Suppressor macrophage treated with lipopolysaccharide for 1 hour (primary cell): Measurements from ENCODE around the gene BRSK2.
A peak's percentile ranks its signal among the peaks of the same experiment; 100 is the strongest.

Experiments used
- DNase-seq, 3 donors: peaks; one replicate each; pipeline ENCODE4 v3.0.0-alpha.2; 2020 to 2022

The BRSK2 gene

DNA sequence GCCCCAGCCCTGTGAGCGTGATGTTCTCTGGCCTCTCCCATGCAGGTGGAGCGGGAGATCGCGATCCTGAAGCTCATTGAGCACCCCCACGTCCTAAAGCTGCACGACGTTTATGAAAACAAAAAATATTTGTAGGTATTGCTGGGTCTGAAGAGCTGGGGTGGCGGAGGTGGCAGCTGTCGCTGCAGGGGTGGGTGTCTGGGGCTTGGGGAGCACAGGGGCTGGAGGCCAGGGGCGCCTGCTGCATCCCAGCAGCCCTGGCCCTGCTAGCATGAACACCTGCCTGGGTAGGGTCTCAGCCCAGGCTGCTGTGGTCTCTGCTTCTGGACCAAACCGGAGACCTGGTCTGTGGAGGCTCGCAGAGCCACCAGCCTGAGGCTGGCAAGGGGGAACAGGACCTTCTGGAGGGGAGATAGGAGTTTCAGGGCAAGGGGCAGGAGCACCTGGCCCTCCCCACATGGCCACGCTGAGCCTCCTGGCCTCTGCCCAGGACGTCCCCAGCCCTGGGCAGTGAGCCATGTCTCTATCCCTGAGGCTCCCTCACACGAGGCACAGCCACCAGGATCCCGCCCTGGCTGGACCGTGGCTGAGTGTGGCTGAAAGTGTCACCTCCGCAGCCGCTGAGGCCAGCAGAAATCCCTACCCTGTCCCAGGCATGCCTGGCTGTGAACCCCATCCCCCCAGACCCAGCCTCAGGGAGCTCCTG is 48.7 kb downstream of the BRSK2 start:
- no peak for DNase-seq

DNA sequence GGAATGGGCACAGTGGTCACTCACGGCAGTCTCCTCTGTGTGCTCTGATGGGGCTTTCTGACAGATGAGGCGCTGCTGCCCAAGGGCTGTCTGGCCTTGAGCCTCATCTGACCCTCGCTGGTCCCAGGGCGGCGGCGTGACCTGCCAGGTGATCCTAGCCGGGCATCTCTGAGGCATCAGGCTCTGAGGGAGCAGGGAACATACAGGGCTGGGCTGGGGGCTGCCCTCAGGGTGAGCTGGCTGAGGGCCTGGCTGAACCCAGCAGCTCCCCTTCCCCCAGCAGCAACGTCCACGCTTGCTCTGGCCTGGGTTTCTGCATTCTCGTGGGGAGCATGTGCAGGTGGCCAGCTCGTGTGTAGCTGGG is 49.2 kb downstream of the BRSK2 start:
- no peak for DNase-seq

DNA sequence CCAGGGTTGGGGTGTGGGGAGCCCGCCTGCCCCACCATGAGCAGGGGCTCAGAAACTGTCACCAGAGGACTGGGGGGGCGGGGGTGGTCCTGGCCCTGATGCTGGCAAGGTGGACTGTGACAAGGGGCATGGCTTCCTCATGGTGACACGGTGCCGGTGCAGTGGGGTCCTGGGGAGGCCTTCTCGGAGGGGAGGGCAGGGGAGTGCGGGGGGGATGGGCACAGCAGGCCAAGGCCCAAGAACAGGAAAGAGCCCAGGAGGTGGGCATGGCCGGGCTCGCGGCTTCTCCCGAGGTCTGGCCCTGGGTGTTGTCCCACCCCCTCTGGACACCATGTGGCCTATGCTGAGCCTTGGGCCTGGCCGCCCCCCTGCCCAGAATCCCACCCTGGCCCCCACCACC is 49.6 kb downstream of the BRSK2 start:
- no peak for DNase-seq

DNA sequence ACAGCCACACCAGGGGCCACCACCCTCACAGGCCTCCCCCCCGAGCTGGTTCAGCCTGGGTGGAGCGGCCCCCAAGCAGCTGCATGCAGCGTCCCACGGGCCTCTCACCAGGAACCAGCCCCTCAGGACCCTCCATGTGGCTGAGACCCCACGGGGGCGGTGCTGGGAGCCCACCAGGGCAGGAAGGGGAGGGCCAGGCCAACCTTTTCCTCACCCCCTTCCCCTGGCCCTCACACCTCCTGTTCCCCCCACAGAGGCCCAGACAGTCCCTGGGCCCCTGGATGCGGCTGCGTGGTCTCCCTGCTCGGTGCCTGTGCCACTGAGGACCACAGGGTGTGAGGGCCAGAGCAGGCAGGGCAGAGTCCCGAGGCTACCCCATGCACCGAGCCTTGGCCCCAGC is 50.3 kb downstream of the BRSK2 start:
- no peak for DNase-seq

DNA sequence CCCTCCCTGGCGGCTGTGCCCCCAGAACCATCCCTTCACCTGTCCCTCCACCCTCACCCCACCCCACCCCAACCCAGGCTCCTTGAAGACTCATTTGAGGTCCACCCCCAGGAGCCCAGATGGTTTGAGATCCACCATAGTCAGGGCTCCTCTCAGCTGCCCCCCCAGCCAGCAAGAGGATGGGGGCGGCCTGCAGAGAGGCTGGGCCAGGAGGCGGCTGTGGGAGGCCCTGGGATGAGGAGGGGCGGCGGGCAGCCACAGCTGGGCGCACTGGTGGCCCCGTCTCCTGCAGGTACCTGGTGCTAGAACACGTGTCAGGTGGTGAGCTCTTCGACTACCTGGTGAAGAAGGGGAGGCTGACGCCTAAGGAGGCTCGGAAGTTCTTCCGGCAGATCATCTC is 50.8 kb downstream of the BRSK2 start:
- DNase-seq = no peak

DNA sequence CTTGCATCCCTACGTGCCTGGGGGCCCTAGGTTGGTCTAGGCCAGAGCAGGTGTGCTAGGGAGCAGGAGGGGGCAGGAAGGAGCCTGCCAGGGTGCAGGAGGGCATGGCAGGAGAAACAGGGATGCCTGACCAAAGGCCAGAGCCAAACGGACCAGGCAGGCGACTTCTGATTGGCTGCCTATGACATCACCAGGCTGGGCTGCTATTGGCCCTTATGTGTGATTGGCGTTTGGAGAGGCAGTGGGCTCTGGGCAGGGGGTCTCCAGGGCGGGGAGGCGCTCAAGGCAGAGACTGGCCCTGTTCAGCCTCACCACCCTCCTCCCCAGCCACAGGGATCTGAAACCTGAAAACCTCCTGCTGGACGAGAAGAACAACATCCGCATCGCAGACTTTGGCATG is 52.4 kb downstream of the BRSK2 start:
- DNase-seq = no peak

DNA sequence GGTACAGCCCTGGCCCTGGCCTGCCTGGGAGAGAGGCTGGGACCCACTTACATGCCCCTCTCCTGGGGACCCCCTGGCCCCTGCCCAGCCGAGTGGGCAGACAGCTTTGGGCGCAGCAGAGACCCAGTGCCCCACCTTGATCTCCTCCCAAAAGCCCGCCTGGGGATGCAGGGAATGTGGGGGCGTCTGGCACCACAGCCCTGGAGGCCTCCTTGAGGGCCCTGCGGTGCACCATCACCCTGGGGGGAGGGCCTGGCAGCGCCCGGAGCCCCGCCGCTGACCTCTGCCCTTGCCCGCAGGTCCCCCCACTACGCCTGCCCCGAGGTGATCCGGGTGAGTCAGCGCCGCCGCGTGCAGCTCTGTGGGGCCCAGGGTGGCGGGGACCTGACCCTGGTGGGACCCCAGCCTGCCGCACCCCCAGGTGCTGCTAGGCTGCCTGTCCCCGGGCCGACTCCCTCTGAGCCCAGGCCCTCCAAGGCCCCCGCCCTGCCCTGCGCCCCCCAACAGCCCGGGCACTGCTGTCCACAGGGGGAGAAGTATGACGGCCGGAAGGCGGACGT is 53.2 kb downstream of the BRSK2 start:
- DNase-seq = no peak

DNA sequence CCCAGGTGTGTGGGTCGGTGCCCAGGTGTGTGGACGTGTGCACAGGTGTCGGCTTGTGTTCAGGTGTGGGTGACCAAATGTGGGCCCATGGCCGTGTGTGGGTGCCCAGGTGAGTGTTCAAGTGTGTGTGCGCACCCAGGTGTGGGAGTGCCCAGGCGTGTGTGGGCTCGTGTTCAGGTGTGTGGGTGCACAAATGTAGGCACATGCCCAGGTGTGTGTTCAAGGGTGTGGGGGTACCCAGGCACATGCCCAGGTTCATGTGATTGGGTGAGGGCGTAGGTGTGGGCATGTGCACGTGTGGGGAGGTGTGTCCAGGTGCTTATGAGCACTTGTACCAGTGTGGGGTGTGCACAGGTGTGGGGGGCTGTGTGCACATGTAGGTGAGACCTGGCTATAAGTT is 54.0 kb downstream of the BRSK2 start:
- DNase-seq = no peak

DNA sequence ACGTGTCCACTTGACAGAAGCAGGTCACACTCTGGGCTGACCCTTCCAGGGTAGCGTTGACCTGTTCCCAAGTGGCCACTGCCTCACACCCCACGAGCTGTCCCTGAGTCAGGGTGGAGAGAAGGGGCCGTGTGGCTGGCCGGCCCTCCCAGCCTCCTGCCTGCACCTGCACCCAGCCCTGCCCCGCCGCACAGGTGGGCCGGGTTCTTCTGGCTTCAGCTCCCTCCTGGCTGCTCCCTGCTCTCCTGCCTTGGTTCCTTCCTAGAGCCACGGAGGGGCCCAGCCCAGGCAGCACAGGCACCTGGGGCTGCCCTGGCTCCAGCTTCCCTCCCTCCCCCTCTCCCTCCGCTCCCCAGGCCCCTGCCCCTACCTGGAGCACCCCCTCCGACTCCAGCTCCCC is 54.6 kb downstream of the BRSK2 start:
- no peak for DNase-seq

DNA sequence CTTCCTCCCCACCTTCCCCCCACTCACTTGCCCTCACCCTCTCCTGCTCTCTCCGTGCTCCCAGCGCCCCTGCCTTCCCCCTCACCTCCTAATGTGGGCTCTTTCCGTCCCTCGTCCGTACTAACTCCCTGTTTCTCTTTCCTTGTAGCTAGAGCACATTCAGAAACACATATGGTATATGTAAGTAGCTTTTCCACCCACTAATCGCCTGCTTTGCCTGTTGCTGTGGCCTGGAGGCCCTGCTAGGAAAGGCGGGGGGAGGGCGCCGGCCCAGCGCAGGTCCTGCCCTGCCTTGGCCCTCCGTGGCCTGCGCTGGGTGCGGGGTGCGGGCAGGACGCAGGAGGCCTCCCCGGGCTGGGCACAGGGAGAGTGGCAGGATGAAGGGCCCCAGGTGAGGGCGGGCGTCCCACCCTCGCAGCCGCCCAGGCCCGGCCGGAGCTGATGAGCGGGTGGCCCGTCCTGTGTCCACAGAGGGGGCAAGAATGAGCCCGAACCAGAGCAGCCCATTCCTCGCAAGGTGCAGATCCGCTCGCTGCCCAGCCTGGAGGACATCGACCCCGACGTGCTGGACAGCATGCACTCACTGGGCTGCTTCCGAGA is 55.2 kb downstream of the BRSK2 start:
- DNase-seq = no peak

DNA sequence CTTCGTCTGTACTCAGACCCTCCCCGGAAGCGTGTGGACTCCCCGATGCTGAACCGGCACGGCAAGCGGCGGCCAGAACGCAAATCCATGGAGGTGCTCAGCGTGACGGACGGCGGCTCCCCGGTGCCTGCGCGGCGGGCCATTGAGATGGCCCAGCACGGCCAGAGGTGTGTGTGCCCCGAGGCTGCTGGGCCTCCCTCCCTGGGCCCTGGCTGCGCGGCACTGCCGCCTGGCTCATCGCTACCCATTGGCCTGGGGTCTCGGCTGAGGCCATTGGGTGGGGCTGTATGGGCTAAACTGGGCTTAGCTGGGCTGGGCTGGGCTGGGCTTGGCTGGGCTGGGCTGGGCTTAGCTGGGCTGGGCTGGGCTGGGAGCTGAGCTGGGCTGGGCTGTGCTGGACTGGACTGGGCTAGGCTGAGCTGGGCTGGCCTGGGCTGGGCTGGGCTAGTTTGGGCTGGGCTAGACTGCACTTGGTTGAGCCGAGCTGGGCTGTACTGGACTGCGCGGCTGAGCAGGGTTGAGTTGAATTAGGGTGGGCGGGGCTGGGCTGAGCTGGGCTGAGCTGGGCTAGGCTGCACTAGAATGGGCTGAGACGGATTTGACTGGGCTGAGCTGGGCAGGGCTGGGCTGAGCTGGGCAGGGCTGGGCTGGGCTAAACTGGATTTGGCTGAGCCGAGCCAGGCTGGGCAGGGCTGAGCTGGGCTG is 56.2 kb downstream of the BRSK2 start:
- DNase-seq = no peak

DNA sequence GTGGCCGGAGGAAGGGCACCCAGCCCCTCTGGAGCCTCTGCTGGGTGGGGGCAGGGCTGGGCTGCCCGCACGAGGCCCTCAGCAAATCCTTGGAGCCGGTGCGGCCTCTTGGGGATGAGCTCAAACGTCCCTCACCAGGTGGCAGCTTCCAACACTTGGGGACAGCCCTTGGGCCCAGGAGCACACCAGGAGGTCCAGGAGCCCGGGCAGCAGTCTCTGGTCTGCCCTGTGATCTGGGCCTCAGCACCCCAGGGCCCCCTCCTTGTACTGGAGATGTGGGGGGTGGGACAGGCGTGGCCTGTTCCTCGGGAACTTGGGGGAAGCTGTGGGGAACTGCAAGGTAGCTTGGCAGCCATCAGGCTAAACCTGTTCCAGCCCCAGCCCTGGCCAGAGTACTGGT is 56.9 kb downstream of the BRSK2 start:
- no peak for DNase-seq

DNA sequence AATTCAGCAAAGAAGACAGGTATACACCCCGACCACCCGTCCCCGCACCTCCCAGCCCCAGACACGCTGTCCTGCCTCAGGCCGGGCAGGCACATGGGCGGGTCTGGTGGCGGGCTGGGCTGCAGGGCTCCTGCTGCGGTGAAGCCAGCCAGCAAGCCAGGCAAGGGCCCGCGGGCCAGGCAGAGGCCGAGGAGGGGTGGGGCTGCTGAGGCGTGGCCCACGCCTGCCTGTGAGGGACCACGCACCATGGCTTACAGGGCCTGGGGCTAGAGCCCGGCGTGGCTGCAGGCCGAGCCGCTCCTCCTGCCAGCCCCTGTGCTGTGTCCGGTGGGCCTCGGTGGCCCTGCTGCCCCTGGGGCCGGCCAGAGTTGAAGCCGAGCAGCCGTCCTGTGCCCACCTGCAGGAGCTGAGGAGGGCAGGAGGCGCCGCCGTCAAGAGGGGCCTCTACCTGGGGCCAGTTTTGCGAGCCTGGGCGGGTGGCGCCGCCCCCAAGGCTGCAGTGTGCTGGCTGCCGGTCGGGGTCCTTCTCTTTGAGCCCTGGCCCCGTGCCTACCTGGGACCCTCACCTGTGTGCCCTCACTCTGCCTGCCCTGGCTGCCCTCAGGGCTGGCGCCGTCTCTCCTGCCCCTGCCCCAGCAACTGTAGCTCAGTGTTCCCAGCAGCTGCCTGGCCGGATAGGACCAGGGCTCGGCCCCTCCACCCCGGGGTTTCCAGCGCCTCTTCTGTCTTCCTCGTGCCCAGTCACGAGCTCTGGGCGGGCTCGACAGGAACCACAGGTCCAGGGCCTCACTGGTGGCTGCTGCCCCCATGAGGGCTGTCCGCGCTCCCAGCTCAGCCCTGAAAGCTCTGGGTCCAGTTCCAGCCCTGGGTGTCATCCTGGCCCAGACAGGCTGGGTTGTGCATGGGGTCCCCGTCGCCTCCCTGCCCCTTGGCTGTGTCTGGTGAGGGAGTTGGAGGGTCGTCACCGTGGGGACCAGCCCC is 58.4 kb downstream of the BRSK2 start:
- peak in 2 of 3 donors; percentile 21 to 23 for DNase-seq

DNA sequence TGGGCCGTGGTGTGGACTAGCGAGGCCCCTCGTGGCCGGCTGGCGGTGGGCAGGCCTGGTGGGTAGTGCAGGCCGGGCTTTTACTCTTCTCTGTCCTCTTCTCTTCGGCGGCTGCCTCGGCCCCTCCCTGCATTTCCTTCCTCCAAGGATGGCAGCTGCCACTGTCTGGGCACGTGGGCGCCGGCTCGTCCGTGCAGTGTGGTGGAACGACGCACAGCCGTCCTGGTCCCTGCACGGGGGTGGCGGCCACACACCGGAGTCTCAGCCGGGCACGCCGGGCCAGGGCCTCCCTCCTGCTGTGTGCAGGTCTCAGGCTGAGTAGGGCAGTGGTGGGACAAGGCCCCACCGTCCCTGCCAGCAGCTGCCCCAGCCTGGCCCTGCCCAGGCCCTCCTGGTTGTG is 59.1 kb downstream of the BRSK2 start:
- DNase-seq = peak in 1 of 3 donors; percentile 12

DNA sequence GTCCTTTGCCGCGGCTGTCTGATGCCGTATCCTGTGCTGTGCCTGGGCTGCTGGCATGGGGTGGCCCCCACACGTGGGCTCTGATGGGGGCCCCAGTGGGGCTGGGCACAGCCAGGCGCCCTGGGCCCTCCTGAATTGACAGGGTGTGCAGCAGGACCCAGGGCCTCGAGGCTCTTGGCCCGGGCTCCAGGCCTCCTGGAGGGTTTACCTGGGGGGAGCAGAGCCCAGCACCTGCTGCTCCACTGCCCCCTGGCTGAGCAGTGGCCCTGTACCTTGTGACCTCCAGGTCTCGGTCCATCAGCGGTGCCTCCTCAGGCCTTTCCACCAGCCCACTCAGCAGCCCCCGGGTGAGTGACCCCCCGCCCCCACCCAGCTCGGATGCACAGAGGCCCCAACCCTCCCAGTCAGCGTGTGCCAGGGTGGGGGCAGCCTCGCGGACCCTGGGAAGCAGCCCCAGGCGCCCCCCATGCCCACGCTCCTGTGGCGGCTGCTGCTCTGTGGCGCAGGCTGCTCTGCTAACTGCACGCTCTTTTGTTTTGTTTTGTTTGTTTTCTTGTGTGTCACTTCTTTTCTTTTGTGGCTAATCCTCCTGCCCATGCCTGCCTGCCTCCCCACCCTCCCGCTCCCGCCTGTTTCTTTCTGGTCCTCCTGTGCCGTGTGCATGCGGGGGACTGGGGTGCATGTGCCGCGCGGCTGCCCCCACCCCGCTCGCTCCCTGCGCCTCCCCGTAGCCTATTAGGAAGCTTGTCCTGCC is 59.9 kb downstream of the BRSK2 start:
- no peak for DNase-seq

DNA sequence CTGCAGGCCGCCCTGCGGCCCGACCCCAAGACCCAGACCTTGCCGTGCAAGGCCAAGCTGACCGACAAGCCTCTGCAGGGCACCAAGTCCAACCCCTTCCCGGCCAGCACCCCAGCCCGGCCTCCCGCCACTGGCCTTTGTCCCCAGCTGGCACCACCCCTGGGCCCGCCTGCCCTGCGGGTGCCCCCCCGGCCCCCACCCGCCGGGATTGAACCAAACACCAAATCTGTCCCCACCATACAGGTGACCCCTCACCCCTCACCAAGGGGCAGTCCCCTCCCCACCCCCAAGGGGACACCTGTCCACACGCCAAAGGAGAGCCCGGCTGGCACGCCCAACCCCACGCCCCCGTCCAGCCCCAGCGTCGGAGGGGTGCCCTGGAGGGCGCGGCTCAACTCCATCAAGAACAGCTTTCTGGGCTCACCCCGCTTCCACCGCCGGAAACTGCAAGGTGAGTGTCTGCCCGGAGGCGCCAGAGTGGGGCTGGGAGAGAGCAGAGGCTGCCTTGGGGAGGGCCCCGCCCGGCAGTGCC is 60.7 kb downstream of the BRSK2 start:
- no peak for DNase-seq

DNA sequence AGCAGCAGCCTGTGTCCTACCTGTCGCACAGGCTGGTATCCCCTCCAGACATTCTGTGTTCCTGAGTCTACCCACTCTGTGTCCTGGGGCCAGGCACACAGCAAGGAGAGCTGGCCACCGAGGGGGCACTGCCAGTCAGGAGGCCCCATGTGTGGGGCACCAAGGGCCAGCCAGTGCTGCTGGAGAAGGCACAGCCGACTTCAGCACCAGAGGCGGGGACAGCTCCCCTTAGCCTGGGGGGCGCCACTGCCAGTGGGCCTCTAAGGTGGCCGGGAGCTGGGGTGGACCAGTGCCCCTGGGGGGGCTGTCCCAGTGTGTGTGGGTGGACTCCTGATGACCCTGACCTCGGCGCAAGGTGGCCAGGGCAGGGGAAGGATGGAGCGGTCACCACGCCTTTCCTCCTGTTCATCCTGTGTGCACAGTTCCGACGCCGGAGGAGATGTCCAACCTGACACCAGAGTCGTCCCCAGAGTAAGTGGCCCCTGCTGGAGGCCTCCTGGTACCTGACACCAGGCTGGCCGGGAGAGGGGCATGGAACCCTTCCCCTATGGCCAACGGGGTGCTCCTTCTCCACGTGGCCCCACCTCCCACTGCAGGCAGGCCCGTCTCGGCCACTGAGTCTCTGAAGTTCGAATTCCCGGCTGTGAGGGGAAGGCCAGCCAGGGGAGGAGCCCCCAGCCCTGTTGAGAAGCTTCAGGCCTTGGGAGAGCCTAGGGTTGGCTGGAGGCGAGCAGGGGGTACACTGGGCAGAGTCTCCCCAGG is 61.4 kb downstream of the BRSK2 start:
- no peak for DNase-seq

DNA sequence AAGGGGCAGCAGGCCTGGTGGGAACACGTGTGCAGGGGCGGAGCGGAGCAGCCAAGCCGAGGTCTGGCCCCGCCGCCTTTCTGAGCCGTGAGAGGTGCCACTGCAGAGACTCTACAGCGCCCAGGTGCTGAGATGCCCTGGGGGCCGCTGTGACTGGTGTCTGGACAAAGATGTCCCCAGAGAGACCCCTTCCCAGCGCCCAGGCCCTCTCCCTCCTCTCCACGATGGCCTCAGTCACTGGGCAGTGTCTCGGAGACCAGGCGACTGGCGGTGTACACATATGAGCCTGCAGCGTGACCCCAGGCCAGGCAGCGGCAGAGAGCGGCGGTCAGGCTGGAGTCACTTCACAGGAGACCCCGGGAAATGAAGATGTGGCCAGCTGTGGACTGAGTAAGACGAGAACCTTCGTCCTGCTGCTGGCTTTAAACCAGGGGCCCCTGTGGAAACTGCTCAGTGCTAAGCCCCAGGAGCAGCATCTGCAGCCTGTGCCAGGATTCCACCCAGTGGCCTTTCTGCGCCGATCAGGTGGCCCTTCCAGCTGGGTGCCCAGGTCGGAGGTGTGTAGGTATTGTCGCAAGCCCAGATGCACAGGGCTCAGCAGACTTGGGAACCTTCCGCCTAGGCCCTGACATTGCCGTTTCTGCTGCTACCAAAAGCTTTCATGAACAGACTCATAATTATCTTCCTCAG is 62.2 kb downstream of the BRSK2 start:
- DNase-seq = no peak

DNA sequence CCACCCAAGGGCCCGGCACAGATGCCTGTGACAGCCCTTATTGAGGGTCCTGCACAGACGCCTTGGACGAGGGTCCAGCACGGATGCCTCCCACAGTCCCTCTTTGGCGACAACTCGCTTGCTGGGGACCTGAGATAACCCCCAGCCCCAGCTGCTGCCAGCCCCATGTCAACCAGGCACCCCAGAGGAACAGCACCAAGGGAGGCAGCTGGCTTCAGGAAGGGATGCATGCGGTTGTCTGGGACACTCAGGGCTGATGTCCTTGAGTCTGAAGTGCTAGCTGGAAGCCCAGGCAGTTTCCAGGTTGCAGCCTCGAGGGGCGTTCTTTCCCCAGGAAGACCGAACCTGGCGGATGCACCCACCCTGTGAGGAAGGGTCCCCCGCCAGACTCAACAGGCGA is 63.0 kb downstream of the BRSK2 start:
- DNase-seq = no peak

DNA sequence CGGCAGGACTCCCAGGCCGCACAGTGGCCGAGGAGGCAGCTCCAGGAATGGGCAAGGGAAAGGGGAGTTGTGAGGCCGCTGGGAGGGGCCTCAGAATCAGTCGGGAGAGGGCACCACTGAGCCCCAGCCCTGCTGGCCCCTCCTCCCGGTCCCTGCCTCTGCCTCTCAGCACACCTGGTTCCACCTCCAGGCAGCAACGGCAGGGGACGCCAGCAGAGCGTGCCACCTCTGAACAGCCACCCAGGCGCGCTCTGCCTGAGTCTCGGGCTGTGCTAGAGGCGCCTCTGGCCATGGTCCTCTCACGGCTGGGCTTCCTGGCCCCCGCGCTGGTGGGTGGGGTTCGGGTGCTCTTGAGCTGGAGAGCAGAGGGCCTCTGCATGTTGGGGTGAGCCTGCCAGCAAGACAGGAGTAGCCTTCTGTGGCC is 63.9 kb downstream of the BRSK2 start:
- DNase-seq = peak in 1 of 3 donors; percentile 25
